ENCODE data around the gene NANOS3.
A peak's percentile ranks its signal among the peaks of the same experiment; 100 is the strongest.

Gene NANOS3

DNA sequence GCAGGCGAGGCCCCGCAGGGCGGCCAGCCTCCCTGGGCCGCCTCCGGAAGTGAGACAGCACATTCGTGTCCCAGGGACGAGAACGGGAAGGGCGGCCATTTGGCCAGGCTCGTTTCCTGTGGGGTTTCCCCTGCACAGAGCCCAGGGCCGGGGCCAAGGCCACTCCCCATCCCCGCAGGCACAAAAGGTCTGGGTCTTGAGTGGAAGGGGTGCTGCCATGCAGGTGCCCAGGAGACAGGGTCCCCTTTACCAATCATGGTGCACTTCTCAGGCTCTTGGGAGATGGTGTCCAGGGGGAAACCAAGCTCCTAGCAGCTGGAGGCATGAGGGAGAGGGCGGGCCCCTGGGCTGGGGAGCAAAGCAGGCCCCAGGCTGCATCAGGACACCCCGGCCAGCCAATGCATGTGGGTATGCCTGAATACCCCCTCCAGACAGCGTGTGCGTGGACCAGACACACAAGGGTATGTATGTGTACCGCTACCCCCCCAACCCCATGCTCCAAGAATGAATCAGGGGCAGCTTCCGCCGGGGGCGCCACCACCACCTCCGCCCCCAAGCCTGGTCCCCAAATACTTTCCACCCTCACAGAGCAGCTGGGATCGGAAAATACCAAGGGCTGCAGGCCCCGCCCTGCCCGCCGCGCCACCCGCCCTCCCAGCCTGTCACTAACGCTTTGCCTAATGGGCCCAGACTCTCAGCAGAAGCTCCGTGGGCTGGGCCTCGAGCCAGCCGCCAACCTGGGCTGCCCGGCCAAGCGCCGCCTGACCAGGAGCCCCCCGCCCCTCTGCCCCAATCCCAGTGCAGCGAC, 37.6 kb upstream of the NANOS3 start:
- Histone ChIP-seq H3K36me3 (ENCODE audit: insufficient read depth, low read length) (no peaks in the 10 kb centered on the region), H3K9ac (ENCODE audit: low read length) (peak overlapping the region; percentile 63), H3K4me1 (ENCODE audit: insufficient read depth, low read length, severe bottlenecking) (peaks cover 54% of the 10 kb centered on the region), H3K9me2 (ENCODE audit: low read depth, low read length) (no peaks in the 10 kb centered on the region), H4K20me1 (ENCODE audit: insufficient read depth, low read length) (no peaks in the 10 kb centered on the region), H3K9me3 (ENCODE audit: low read length) (no peaks in the 10 kb centered on the region), H3K79me2 (ENCODE audit: insufficient read depth, low read length) (no peaks in the 10 kb centered on the region), H3K4me3 (ENCODE audit: low read depth, low read length, poor library complexity, severe bottlenecking) (peak overlapping the region; percentile 48), H2AFZ (ENCODE audit: low read length) (no peak overlapping the region), H3K27me3 (ENCODE audit: insufficient read depth, low read length) (no peaks in the 10 kb centered on the region), H3K4me2 (ENCODE audit: low read length) (peak overlapping the region; percentile 72), H3K27ac (ENCODE audit: low read depth, low read length, poor library complexity, severe bottlenecking) (peak overlapping the region; percentile 89), H3F3A (ENCODE audit: insufficient read depth, low read length) (no peaks in the 10 kb centered on the region)
- TF ChIP-seq CTCF (IDR thresholded peaks at IDR 0.05; ENCODE audit: low read length) (no peak), EZH2 (IDR thresholded peaks at IDR 0.05; ENCODE audit: borderline replicate concordance, low read length) (no peak)

- Histone ChIP-seq H4K20me1 (ENCODE audit: insufficient read depth, low read length) (no peaks in the 10 kb centered on the region), H3K79me2 (ENCODE audit: insufficient read depth, low read length) (no peaks in the 10 kb centered on the region), H3F3A (ENCODE audit: insufficient read depth, low read length) (no peaks in the 10 kb centered on the region), H2AFZ (ENCODE audit: low read length) (no peak overlapping the region), H3K4me1 (ENCODE audit: insufficient read depth, low read length, severe bottlenecking) (peaks cover 54% of the 10 kb centered on the region), H3K27me3 (ENCODE audit: insufficient read depth, low read length) (no peaks in the 10 kb centered on the region), H3K9ac (ENCODE audit: low read length) (peak overlapping the region; percentile 27; the same call in 1 of the 2 replicates), H3K9me2 (ENCODE audit: low read depth, low read length) (no peaks in the 10 kb centered on the region), H3K9me3 (ENCODE audit: low read length) (no peaks in the 10 kb centered on the region), H3K4me2 (ENCODE audit: low read length) (peak overlapping the region; percentile 72), H3K27ac (ENCODE audit: low read depth, low read length, poor library complexity, severe bottlenecking) (peak overlapping the region; percentile 89), H3K4me3 (ENCODE audit: low read depth, low read length, poor library complexity, severe bottlenecking) (peak overlapping the region; percentile 48), H3K36me3 (ENCODE audit: insufficient read depth, low read length) (no peaks in the 10 kb centered on the region)
- TF ChIP-seq CTCF (IDR thresholded peaks at IDR 0.05; ENCODE audit: low read length) (no peak), EZH2 (IDR thresholded peaks at IDR 0.05; ENCODE audit: borderline replicate concordance, low read length) (no peak)
Measured at GRCh38 chr19:13839938-13840304, 37.0 kb upstream of the NANOS3 start.

GRCh38 chr19:13840305-13841085, 36.4 kb upstream of the NANOS3 start:
- H3K4me1 ChIP-seq (ENCODE audit: insufficient read depth, low read length, severe bottlenecking), result peaks cover 53% of the 10 kb centered on the region
- no peak overlapping the region for H3K27ac ChIP-seq (ENCODE audit: low read depth, low read length, poor library complexity, severe bottlenecking)
- H3K79me2 ChIP-seq (ENCODE audit: insufficient read depth, low read length), result no peaks in the 10 kb centered on the region
- H3K36me3 ChIP-seq (ENCODE audit: insufficient read depth, low read length), result no peaks in the 10 kb centered on the region
- no peaks in the 10 kb centered on the region for H3K9me2 ChIP-seq (ENCODE audit: low read depth, low read length)
- H3K4me3 ChIP-seq (ENCODE audit: low read depth, low read length, poor library complexity, severe bottlenecking), result no peak overlapping the region
- H3K4me2 ChIP-seq (ENCODE audit: low read length), result no peak overlapping the region; the same call in 1 of the 2 replicates
- H2AFZ ChIP-seq (ENCODE audit: low read length), result no peak overlapping the region
- H3K9me3 ChIP-seq (ENCODE audit: low read length), result no peaks in the 10 kb centered on the region
- H4K20me1 ChIP-seq (ENCODE audit: insufficient read depth, low read length), result no peaks in the 10 kb centered on the region
- no peaks in the 10 kb centered on the region for H3F3A ChIP-seq (ENCODE audit: insufficient read depth, low read length)
- H3K9ac ChIP-seq (ENCODE audit: low read length), result no peak overlapping the region; the same call in 1 of the 2 replicates
- no peaks in the 10 kb centered on the region for H3K27me3 ChIP-seq (ENCODE audit: insufficient read depth, low read length)
- TF ChIP-seq EZH2 (IDR thresholded peaks at IDR 0.05; ENCODE audit: borderline replicate concordance, low read length), result no peak
- TF ChIP-seq CTCF (IDR thresholded peaks at IDR 0.05; ENCODE audit: low read length), result no peak
